Spleen (tissue), 11 donors: ENCODE results near the gene PFN1. TPM values are rescaled to one million over a fixed set of nuclear protein-coding genes. Genes with fewer than 3 reads are reported as not detected.

ENCODE experiments used
- DNase-seq: peaks from one replicate; pipeline ENCODE4 v3.0.0-alpha.2; 2020
- H3K27ac ChIP-seq, 8 donors: fragments of 200-600 bp; sonication (generic) in 7 of 8; 1 replicate in 4 of 8; 2 replicates in 4 of 8; pipeline versions ENCODE4 v1.5.0 to v1.8.0; 2016 to 2021; ENCODE audit warnings: inconsistent platforms in 4 of 8, mild to moderate bottlenecking in 4 of 8, moderate library complexity in 1 of 8
- H3K27me3 ChIP-seq, 7 donors: fragments of 200-600 bp; sonication (generic) in 6 of 7; replicated peaks in 1 of 7; 1 replicate in 4 of 7; 2 replicates in 3 of 7; pipeline versions ENCODE4 v1.5.0 to v1.8.0; 2016 to 2021; ENCODE audit warnings: inconsistent platforms in 3 of 7, mild to moderate bottlenecking in 1 of 7
- H3K36me3 ChIP-seq, 6 donors: fragments of 200-600 bp; sonication (generic) in 5 of 6; 1 replicate in 4 of 6; 2 replicates in 2 of 6; pipeline versions ENCODE4 v1.5.0 to v1.8.0; 2016 to 2021; ENCODE audit warnings: inconsistent platforms in 2 of 6
- H3K4me1 ChIP-seq, 6 donors: fragments of 200-600 bp; sonication (generic) in 5 of 6; 1 replicate in 3 of 6; 2 replicates in 3 of 6; pipeline versions ENCODE4 v1.5.0 to v1.8.0; 2016 to 2021; ENCODE audit warnings: inconsistent platforms in 3 of 6
- H3K4me3 ChIP-seq, 8 donors: fragments of 200-600 bp; sonication (generic) in 7 of 8; 1 replicate in 4 of 8; 2 replicates in 4 of 8; pipeline versions ENCODE4 v1.5.0 to v1.8.0; 2016 to 2021; ENCODE audit warnings: inconsistent platforms in 4 of 8, mild to moderate bottlenecking in 4 of 8, moderate library complexity in 2 of 8
- H3K9me3 ChIP-seq, 8 donors: fragments of 200-600 bp; sonication (generic) in 7 of 8; 1 replicate in 4 of 8; 2 replicates in 4 of 8; pipeline versions ENCODE4 v1.5.0 to v1.8.0; 2016 to 2021; ENCODE audit warnings: inconsistent platforms in 4 of 8
- CTCF ChIP-seq, 11 experiments: fragments of 200-600 bp in 7 of 11; fragments of 450-650 bp in 4 of 11; sonication (generic) in 4 of 11; IDR thresholded peaks in 8 of 11; conservative IDR thresholded peaks in 3 of 11; 1 replicate in 7 of 11; 2 replicates in 4 of 11; pipeline versions ENCODE4 v1.4.0 to v1.8.0; 2016 to 2021; ENCODE audit warnings: antibody characterized with exemption in 11 of 11, inconsistent platforms in 4 of 11, mild to moderate bottlenecking in 1 of 11
- POLR2A ChIP-seq, 3 donors: fragments of 450-650 bp; IDR thresholded peaks; one replicate each; pipeline ENCODE4 v1.5.1; 2017; ENCODE audit warnings: antibody characterized with exemption in 3 of 3, mild to moderate bottlenecking in 1 of 3
- POLR2AphosphoS5 ChIP-seq, 3 donors: sonication (generic); formaldehyde crosslinking; IDR thresholded peaks; one replicate each; pipeline ENCODE4 v1.5.1; 2017; ENCODE audit warnings: antibody characterized with exemption in 3 of 3
- WGBS, 5 donors: extraction: QIAGEN DNeasy Blood & Tissue Kit in 3 of 5; methylation state at CpG; one replicate each; pipeline versions ENCODE4 v1.1.5 to v1.1.7; 2013 to 2018; 5-methylcytosine and 5-hydroxymethylcytosine counted together
- intact Hi-C: fragments of 100-400 bp; cut with DNase I; formaldehyde crosslinking; loops from one replicate; pipeline ENCODE4 v1.15.0; 2023; ENCODE audit warnings: low total_unique reads
- polyA plus RNA-seq, 3 donors: library from polyadenylated mRNA; stranded (reverse); fragments of 200-250 nt; gene quantifications; one replicate each; pipeline ENCODE4 v1.2.1, GENCODE V29; 2013
- total RNA-seq, 7 donors: library from RNA; depleted of rRNA in 3 of 7; stranded (reverse); fragments of >200 nt in 3 of 7; fragmentation: NEBNext Ultra II Directional in 4 of 7; extraction: Animal tissue kit (Norgen Biotek cat#: 25700) in 4 of 7; gene quantifications; one replicate each; pipeline versions ENCODE4 v1.1.0 to v1.2.1, GENCODE V29; 2016 to 2021
- donor health status: healthy with polysubstance abuse.
- donor health status: DM: no; HTN: no; CAD: no; lungs with moderate emphysema.
- donor health status: DM: no; HTN: no; CAD: no.
- donor health status: Bipolar disorder and iron deficiency.
- donor health status: healthy.
- donor health status: DM: no; HTN: no; CAD: no.
- donor health status: DM: yes; HTN: yes; CAD: no.

Gene PFN1
- total and polyA plus RNA-seq, 10 donors: 605 to 1,090 (median 843) TPM

- intact Hi-C loops: no loop called here
- peak; percentile 84 for DNase-seq
- TF ChIP-seq POLR2AphosphoS5 (IDR thresholded peaks at IDR 0.05) (peak in 2 of 3 donors; percentile 70 to 76), POLR2A (IDR thresholded peaks at IDR 0.05) (no peak)
- peaks cover 0 to 59% (median 42%) of the 10 kb centered on the region in 6 donors for H3K36me3 ChIP-seq
- H3K4me1 ChIP-seq: peaks cover 55 to 78% (median 70%) of the 10 kb centered on the region in 6 donors
- peak overlapping the region in 7 of 8 donors; percentile 78 to 100 (median 99) for H3K4me3 ChIP-seq
- H3K27me3 ChIP-seq: no peaks in the 10 kb centered on the region
- peak overlapping the region; percentile 66 to 99 (median 98) for H3K27ac ChIP-seq
- no peaks in the 10 kb centered on the region for H3K9me3 ChIP-seq
- WGBS, 5 donors: 20 to 38% (median 31%) methylated on average over 8 of the region's 8 CpGs
These were observed 3.7 kb downstream of the PFN1 start for GRCh38 chr17:4944554-4945175.

- Histone ChIP-seq H3K4me3 (peak overlapping the region in 7 of 8 donors; percentile 10 to 100 (median 97)), H3K4me1 (peaks cover 56 to 78% (median 70%) of the 10 kb centered on the region in 6 donors), H3K36me3 (peaks cover 0 to 59% (median 42%) of the 10 kb centered on the region in 6 donors), H3K27me3 (no peaks in the 10 kb centered on the region), H3K9me3 (no peaks in the 10 kb centered on the region), H3K27ac (peak overlapping the region; percentile 66 to 99 (median 98))
- TF ChIP-seq POLR2AphosphoS5 (IDR thresholded peaks at IDR 0.05) (peak in 1 of 3 donors; percentile 75), POLR2A (IDR thresholded peaks at IDR 0.05) (no peak), CTCF (IDR thresholded peaks at IDR 0.05 in 8 of 11, conservative IDR thresholded peaks at IDR 0.05 in 3 of 11) (no peak)
- DNase-seq: peak; percentile 89
- intact Hi-C loops: no loop called here
- WGBS, 5 donors: 2 to 13% (median 9%) methylated on average over 3 of the region's 3 CpGs
These were observed 4.2 kb downstream of the PFN1 start for GRCh38 chr17:4944163-4944553.

- H3K4me1 ChIP-seq: peaks cover 63 to 84% (median 81%) of the 10 kb centered on the region in 6 donors
- 73 to 82% (median 78%) methylated on average over 13 of the region's 13 CpGs for WGBS, 5 donors
- no peak for TF ChIP-seq POLR2A (IDR thresholded peaks at IDR 0.05)
- TF ChIP-seq CTCF (IDR thresholded peaks at IDR 0.05 in 8 of 11, conservative IDR thresholded peaks at IDR 0.05 in 3 of 11): no peak
- no peak for TF ChIP-seq POLR2AphosphoS5 (IDR thresholded peaks at IDR 0.05)
- DNase-seq: no peak
- no peaks in the 10 kb centered on the region for H3K27me3 ChIP-seq
- intact Hi-C loops: no loop called here
- no peaks in the 10 kb centered on the region for H3K9me3 ChIP-seq
- peaks cover 0 to 65% (median 47%) of the 10 kb centered on the region in 6 donors for H3K36me3 ChIP-seq
- H3K27ac ChIP-seq: peak overlapping the region; percentile 66 to 99 (median 98)
- peak overlapping the region in 1 of 8 donors; percentile 78 for H3K4me3 ChIP-seq
These were observed 5.4 kb downstream of the PFN1 start for GRCh38 chr17:4942760-4943508.

- intact Hi-C loops: loop anchor here (2.0 kb wide), 1 partner anchor 26 kb away; the partner anchor contains the start of gene SPAG7
- no peaks in the 10 kb centered on the region for H3K9me3 ChIP-seq
- peak overlapping the region; percentile 93 to 99 (median 97) for H3K27ac ChIP-seq
- H3K4me1 ChIP-seq: peaks cover 58 to 90% (median 78%) of the 10 kb centered on the region in 6 donors
- DNase-seq: no peak
- WGBS, 5 donors: 25 to 48% (median 31%) methylated on average over 4 of the region's 4 CpGs
- peak overlapping the region; percentile 57 to 95 (median 78) for H3K4me3 ChIP-seq
- H3K36me3 ChIP-seq: peaks cover 0 to 71% (median 54%) of the 10 kb centered on the region in 6 donors
- no peak for TF ChIP-seq POLR2AphosphoS5 (IDR thresholded peaks at IDR 0.05)
- TF ChIP-seq CTCF (IDR thresholded peaks at IDR 0.05 in 8 of 11, conservative IDR thresholded peaks at IDR 0.05 in 3 of 11): no peak
- TF ChIP-seq POLR2A (IDR thresholded peaks at IDR 0.05): no peak
- H3K27me3 ChIP-seq: no peaks in the 10 kb centered on the region
These were observed 7.1 kb downstream of the PFN1 start for GRCh38 chr17:4941319-4941610.
